Umbilical cord (tissue), 2 donors: Measurements from ENCODE around the gene TMEM212. TPM values are rescaled to one million over a fixed set of nuclear protein-coding genes. Genes with fewer than 3 reads are reported as not detected.
"Not testable (repeated sequence)": the region's sequence is repeated elsewhere in the genome, so short reads cannot be mapped to it uniquely, and the experiment has no call there.

Source experiments
- DNase-seq: peaks from one replicate; pipeline ENCODE4 v3.0.0-alpha.2; 2015; ENCODE audit warnings: low spot score
- total RNA-seq: library from RNA; depleted of rRNA; stranded (reverse); fragments of >200 nt; gene quantifications from one replicate; pipeline ENCODE4 v1.2.3, GENCODE V29; 2014; ENCODE audit warnings: low replicate concordance; ENCODE audit not compliant: insufficient read depth

Gene TMEM212
- total RNA-seq, 1 donor from 2014 or later = 1.7 TPM

GRCh38 chr3:171858770-171859169 is 15.6 kb downstream of the TMEM212 start:
- DNase-seq = not testable (repeated sequence)

DNA sequence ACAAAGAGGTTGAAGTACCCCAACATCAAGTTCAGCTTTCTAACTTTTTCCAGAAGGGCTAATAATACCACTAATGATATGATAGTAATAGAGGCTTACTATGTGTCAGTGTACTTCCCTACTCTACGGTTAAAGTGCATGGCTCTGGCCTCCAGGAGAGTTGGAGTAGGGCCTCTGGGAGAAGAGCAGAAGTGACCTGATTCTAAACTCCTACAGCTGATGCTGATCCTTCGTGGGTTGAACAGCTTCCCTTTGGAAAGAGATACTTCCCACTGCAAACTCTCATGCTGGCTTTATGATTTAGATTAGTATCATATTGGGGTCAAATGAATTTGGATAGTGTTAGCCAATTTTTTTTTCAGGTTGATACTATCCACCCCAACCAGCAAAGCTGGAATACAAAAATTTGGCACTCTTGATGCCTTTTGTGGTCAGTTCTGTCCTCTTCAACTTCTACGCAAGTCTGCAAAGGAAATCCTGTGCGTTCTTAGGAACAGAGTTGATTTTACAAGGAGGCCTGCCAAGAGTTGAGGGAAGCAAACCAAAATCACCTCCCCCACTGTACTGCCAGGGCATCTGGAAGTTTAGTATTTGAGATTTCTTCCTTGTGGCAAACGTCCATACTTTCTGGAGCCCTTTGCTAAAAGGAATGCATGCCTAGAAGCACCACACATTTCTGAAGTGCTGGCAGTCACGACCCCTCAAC is 17.8 kb downstream of the TMEM212 start:
- DNase-seq = peak; percentile 61

DNA sequence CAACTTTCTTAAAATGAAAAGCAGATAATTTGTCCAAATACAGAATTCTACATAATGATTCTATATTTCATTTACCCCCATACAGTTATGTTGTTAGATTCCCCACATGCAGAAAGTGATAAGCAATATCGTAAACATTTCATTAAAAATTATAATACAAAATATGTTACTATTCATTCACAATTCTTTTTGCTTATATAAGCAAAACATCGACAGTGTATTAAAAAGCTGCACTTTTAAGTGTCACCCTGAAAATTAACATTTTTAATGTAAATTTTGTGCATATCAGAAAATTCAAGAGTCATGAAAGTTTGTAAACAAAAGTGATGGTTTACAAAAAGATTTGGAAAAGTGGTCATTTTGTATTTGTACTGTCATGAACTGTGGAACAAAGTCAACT is 19.2 kb downstream of the TMEM212 start:
- no peak for DNase-seq

GRCh38 chr3:171862993-171863521 is 19.9 kb downstream of the TMEM212 start:
- peak; percentile 50 for DNase-seq

GRCh38 chr3:171863920-171864319 is 20.8 kb downstream of the TMEM212 start:
- no peak for DNase-seq

- DNase-seq = no peak
Measured at GRCh38 chr3:171865191-171865865, 22.2 kb downstream of the TMEM212 start.

- no peak for DNase-seq
Measured at GRCh38 chr3:171867981-171868380, 24.8 kb downstream of the TMEM212 start.

- DNase-seq = no peak
Measured at GRCh38 chr3:171871392-171872274, 28.5 kb downstream of the TMEM212 start.

DNA sequence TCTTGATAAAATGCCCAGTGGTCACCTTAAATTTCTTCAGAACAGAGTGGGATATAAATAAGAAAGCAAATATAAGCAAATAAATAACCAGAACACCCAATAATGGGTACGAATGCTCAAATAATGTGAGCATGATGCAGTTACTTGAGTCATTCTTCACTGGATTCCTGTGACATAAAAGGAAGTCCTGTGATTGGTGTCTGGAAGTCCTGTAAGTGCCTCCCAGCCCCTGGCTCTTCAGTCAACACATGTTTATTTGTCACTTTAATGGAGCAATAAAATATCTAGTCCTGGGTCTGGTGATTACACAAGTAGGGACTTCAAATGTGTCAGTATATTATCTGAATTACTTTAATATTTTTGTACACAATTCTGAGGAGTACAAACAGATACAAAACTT is 30.4 kb downstream of the TMEM212 start:
- DNase-seq = peak; percentile 35

GRCh38 chr3:171874251-171874681 is 31.1 kb downstream of the TMEM212 start:
- DNase-seq = peak; percentile 97

- no peak for DNase-seq
Measured at GRCh38 chr3:171874879-171875278, 31.7 kb downstream of the TMEM212 start.

DNA sequence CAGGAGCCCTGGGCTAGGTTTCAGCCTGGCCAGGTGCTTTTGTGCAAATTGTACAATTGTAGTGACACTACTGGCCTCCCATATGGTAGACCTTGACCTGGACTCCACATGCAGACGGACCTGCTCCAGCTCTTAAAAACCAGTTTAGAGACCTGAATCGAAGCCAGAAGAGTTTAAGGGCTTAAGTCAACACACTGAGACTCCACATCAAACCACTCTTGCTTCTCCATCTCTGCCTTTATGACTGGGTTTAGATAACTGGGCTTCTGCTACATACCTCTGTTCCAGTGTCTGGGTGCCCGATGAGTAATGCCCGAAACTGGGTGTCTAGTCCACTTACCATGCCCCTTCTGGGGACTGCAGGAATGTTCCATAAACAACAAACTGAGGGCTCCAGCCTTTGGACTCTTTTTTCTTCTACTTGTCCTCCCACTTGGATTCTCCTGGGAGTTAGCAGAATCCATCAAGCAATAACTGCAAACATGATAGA is 32.8 kb downstream of the TMEM212 start:
- DNase-seq = peak; percentile 77

DNA sequence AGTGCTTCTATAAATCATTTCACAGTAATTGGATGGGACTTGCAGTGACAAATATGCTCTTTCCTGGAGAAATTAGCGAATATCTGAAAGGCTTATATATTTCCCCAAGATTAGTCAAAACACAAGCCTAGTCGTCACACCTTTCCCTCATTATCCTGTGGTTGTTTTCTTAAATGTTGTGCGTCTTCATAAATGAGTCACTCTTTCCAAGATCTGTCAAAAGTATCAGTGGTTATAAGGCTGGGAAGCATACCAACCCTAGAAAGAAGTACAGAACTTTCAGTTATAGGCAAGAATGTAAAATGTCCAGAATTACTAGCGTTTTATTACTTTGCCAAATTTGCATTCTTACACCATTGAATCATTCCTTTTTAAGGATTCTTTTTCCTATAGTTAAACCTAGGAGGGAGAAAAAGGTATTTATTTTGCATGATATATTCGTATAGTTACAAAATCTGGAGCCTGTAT is 33.6 kb downstream of the TMEM212 start:
- peak; percentile 91 for DNase-seq

DNA sequence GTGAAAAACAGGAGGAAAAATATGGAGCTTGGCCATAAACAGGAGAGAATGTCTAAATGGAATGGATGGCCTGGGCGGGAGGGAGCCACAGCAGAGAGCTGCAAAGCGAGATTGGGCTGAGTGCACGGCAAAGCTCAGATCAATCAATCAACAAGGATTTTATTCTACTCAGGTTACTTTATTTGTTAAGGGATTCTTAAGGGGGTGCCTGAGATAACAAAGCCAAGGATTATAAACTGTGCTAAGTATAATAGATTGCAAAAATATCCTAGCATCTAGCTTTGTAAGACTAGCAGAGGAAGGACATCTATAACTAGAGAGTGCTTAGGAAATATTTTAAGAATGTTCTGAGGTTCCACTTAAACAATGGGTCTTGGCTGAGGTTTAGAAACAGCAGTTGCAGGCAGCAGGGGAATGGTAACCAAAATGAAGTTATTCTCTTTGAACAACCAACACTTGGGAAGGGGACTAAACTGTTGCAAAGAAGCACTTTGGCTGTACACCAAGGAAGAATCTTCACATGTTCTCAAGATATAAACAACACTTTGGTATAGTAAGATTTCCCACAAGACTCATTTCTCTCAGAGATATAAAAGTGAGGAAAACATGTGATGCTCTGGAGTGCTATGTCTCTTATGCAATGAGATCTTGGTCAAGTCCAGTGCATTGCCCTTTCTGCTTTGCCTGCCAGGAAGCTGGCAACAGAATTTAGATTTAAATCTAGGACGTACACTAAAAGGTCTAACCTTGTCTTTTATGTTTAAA is 35.5 kb downstream of the TMEM212 start:
- DNase-seq = no peak

GRCh38 chr3:171879472-171879871 is 36.3 kb downstream of the TMEM212 start:
- DNase-seq = no peak

DNA sequence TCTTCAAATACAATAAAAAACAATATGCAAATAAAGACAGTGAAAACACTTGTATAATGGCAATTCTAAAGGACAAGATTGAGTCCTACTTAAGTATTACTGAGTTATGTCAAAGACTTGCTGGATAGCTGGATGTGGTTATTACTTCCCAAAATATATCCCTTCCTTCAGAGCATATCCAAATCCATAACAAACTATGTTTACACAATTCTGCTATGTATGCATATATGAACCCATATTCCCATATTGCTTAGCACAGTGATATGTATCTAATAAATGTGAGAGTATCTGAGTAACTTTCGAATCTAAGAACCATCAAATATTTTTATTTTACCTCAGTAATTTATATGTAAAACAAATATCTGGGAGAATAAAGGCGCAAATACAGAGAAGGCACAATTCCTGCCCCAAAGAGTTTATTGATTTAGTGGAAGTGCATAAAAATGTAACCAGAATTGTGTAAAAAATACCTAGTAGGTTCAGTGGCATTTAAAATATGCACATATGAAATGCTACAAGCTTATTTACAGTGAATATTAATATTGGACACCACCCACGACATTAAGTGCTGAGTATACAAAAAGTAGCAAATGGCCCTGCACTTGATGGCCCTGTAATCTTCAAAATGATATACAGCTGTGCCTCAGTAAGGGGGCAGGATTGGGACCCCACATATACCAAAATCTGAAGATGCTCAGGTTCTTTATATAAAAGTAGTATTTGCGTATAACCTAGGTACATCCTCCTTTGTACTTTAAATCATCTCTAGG is 37.1 kb downstream of the TMEM212 start:
- no peak for DNase-seq

DNA sequence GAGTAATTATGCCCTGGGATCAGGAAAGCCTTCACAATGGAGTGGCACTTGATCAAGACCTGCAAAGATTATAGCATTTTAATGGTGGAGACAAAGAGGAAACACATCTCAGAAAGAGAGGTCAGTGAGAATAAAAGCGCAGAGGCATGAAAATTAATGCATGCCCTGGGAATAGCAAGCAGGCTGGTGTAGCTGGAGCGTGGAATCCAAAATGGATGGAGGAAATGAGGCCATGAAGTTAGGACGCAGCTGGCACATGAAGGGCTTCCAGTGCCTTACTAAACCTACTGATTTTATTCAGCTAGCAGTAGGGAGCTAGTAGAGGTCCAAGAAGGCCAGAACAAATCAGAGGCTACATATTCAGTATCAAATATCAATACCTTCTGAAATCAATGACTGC is 38.1 kb downstream of the TMEM212 start:
- no peak for DNase-seq

DNA sequence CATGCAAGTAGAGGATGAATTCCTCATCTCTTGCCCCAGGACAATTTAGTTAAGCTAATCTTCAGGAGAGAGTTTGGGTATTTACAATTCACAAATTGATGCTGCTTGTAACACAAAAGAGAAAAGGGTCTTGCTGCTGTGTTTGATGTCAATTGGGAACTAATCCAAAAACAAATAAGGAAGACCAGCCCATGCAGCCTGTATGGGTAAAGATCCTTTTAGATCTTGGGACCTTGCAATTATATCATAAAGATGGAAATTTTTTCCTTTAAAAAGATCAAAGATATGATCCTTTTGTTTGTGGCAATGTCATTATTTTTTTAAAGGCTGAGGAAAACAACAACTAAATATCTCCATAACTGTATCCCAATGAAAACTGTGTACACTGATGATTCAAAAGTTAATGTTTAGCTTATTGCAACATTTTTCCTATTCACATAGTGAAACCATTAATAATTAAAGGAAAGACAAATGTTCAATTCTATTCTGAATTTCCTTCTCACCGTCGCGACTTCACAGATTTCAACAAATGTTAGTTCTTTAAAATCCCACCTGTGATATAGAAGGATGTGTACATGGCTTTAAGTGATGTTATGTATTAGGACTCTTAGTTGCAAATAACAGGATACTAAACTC is 40.2 kb downstream of the TMEM212 start:
- DNase-seq = no peak

- no peak for DNase-seq
Measured at GRCh38 chr3:171883893-171884279, 40.7 kb downstream of the TMEM212 start.

GRCh38 chr3:171888466-171888865 is 45.3 kb downstream of the TMEM212 start:
- DNase-seq = no peak
